Psoas muscle (tissue), 8 donors: ENCODE data around the gene CHRM4. TPM values are rescaled to one million over a fixed set of nuclear protein-coding genes. Genes with fewer than 3 reads are reported as not detected.

Experiments used
- ATAC-seq, 4 donors: fragments of 200-7000 bp; cut with Tn5 transposase; one replicate each; pipeline ENCODE4 v1.9.1; 2020; ENCODE audit warnings: moderate library complexity in 3 of 4, mild to moderate bottlenecking in 2 of 4
- DNase-seq, 2 donors: peaks; one replicate each; pipeline ENCODE4 v3.0.0-alpha.2; 2020
- H3K27ac ChIP-seq: fragments of 200-600 bp; one replicate; pipeline ENCODE4 v1.8.0; 2022
- H3K27me3 ChIP-seq, 3 donors: fragments of 200-600 bp in 1 of 3; one replicate each; pipeline versions ENCODE4 v1.6.1 to v1.8.0; 2013 to 2022; ENCODE audit warnings: low read length in 2 of 3, mild to moderate bottlenecking in 2 of 3, moderate library complexity in 1 of 3; ENCODE audit not compliant: insufficient read depth in 3 of 3
- H3K36me3 ChIP-seq, 2 donors: fragments of 200-600 bp in 1 of 2; one replicate each; pipeline versions ENCODE4 v1.6.1 to v1.8.0; 2013 to 2022; ENCODE audit warnings: low read depth in 1 of 2, mild to moderate bottlenecking in 1 of 2, moderate library complexity in 1 of 2; ENCODE audit not compliant: insufficient read depth in 1 of 2
- H3K4me1 ChIP-seq: fragments of 200-600 bp; one replicate; pipeline ENCODE4 v1.8.0; 2022
- H3K4me3 ChIP-seq: fragments of 200-600 bp; one replicate; pipeline ENCODE4 v1.8.0; 2022; ENCODE audit warnings: mild to moderate bottlenecking
- H3K9me3 ChIP-seq: fragments of 200-600 bp; one replicate; pipeline ENCODE4 v1.8.0; 2022
- WGBS, 3 donors: extraction: QIAGEN DNeasy Blood & Tissue Kit; methylation state at CpG; one replicate each; pipeline versions ENCODE4 v1.1.6 to v1.1.7; 2013; 5-methylcytosine and 5-hydroxymethylcytosine counted together
- intact Hi-C, 2 donors: fragments of 100-400 bp; cut with DNase I; formaldehyde crosslinking; loops; one replicate each; pipeline versions ENCODE4 v1.11.0 to v1.14.2; 2022
- polyA plus RNA-seq, 3 donors: library from polyadenylated mRNA; stranded (reverse); fragments of 200-250 nt; gene quantifications; one replicate each; pipeline ENCODE4 v1.2.3, GENCODE V29; 2013
- total RNA-seq, 4 donors: library from RNA; stranded (reverse); fragmentation: NEBNext Ultra II Directional in 2 of 4; extraction: Animal tissue kit (Norgen Biotek cat#: 25700) in 2 of 4; gene quantifications; one replicate each; pipeline versions ENCODE4 v1.2.1 to v1.2.4, GENCODE V29; 2021 to 2023
- TF ChIP-seq, protein P1 (sequence below): fragments of 200-600 bp; IDR thresholded peaks from one replicate; pipeline ENCODE4 v1.8.0; 2022; ENCODE audit warnings: antibody characterized with exemption
- donor health status: healthy with polysubstance abuse.
- donor health status: DM: no; HTN: no; CAD: no; lungs with moderate emphysema.
- donor health status: Bipolar disorder and iron deficiency.
- donor health status: healthy.
- donor health status: DM: yes; HTN: yes; CAD: no.
- donor health status: DM: no; HTN: no; CAD: no.
- donor health status: DM: no; HTN: no; CAD: no.
- donor health status: DM: yes; HTN: yes; CAD: no.

Gene CHRM4
- total and polyA plus RNA-seq, 7 donors: not detected

DNA sequence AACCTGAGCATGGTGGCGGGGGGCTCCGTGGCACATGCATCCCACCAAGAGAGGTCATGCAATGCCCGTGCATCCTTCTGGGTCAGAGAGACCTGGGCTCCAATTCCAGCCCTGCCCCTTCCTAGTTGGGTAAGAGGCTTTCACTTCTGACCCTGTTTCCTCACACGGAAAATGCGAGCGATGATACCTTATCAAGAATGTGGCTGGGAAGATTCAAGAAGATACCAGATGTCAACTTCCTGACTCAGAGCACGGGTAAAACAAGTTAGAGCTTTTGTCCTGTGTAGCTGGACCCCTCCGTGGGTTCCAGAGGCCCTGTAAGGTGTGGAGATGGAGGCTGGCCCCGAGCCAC, 53.0 kb downstream of the CHRM4 start:
- intact Hi-C loops: loop anchor here in 1 of 2 donors (10.0 kb wide), 1 partner anchor 214 kb away; the partner anchor contains the start of gene PHF21A
- WGBS, 3 donors: 21 to 27% (median 26%) methylated on average over 9 of the region's 9 CpGs
- Histone ChIP-seq H3K4me3 (peak overlapping the region; percentile 59), H3K4me1 (peaks cover 18% of the 10 kb centered on the region), H3K36me3 (no peaks in the 10 kb centered on the region), H3K27ac (peak overlapping the region; percentile 62), H3K27me3 (peaks cover 0 to 7% (median 7%) of the 10 kb centered on the region in 3 donors), H3K9me3 (no peaks in the 10 kb centered on the region)
- TF ChIP-seq, protein P1, sequence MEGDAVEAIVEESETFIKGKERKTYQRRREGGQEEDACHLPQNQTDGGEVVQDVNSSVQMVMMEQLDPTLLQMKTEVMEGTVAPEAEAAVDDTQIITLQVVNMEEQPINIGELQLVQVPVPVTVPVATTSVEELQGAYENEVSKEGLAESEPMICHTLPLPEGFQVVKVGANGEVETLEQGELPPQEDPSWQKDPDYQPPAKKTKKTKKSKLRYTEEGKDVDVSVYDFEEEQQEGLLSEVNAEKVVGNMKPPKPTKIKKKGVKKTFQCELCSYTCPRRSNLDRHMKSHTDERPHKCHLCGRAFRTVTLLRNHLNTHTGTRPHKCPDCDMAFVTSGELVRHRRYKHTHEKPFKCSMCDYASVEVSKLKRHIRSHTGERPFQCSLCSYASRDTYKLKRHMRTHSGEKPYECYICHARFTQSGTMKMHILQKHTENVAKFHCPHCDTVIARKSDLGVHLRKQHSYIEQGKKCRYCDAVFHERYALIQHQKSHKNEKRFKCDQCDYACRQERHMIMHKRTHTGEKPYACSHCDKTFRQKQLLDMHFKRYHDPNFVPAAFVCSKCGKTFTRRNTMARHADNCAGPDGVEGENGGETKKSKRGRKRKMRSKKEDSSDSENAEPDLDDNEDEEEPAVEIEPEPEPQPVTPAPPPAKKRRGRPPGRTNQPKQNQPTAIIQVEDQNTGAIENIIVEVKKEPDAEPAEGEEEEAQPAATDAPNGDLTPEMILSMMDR: no peak
- ATAC-seq (peak; percentile 19 to 53 (median 26)), DNase-seq (no peak)

GRCh38 chr11:46337626-46338345, 53.8 kb downstream of the CHRM4 start:
- Histone ChIP-seq H3K4me3 (no peak overlapping the region), H3K4me1 (peaks cover 18% of the 10 kb centered on the region), H3K9me3 (no peaks in the 10 kb centered on the region), H3K27me3 (peaks cover 0 to 15% (median 10%) of the 10 kb centered on the region in 3 donors), H3K36me3 (no peaks in the 10 kb centered on the region), H3K27ac (no peak overlapping the region)
- 86 to 92% (median 91%) methylated on average over 13 of the region's 13 CpGs for WGBS, 3 donors
- TF ChIP-seq, protein P1: no peak
- DNase-seq (no peak), ATAC-seq (no peak)
- intact Hi-C loops: loop anchor here in 1 of 2 donors (10.0 kb wide), 1 partner anchor 213 kb away; the partner anchor contains the start of gene PHF21A

- H3K4me3 ChIP-seq: no peak overlapping the region
- no peak for ATAC-seq
- 90 to 92% (median 90%) methylated on average over 12 of the region's 12 CpGs for WGBS, 3 donors
- DNase-seq: no peak
- no peak overlapping the region for H3K27ac ChIP-seq
- H3K27me3 ChIP-seq: peaks cover 0 to 24% (median 11%) of the 10 kb centered on the region in 3 donors
- no peaks in the 10 kb centered on the region for H3K9me3 ChIP-seq
- intact Hi-C loops: loop anchor here in 1 of 2 donors (10.0 kb wide), 1 partner anchor 212 kb away; the partner anchor contains the start of gene PHF21A
- no peaks in the 10 kb centered on the region for H3K36me3 ChIP-seq
- TF ChIP-seq, protein P1: no peak
- H3K4me1 ChIP-seq: peaks cover 18% of the 10 kb centered on the region
These were observed 54.9 kb downstream of the CHRM4 start for GRCh38 chr11:46336563-46337180.

GRCh38 chr11:46335890-46336562, 55.5 kb downstream of the CHRM4 start:
- H3K4me3 ChIP-seq: no peak overlapping the region
- DNase-seq (no peak), ATAC-seq (no peak)
- intact Hi-C loops: loop anchor here in 1 of 2 donors (10.0 kb wide), 1 partner anchor 211 kb away; the partner anchor contains the start of gene PHF21A
- peaks cover 0 to 31% (median 15%) of the 10 kb centered on the region in 3 donors for H3K27me3 ChIP-seq
- TF ChIP-seq, protein P1: no peak
- H3K9me3 ChIP-seq: no peaks in the 10 kb centered on the region
- H3K4me1 ChIP-seq: peaks cover 18% of the 10 kb centered on the region
- no peak overlapping the region for H3K27ac ChIP-seq
- H3K36me3 ChIP-seq: no peaks in the 10 kb centered on the region
- 85 to 90% (median 88%) methylated on average over 11 of the region's 11 CpGs for WGBS, 3 donors
